SU-DHL-6 (cell line): Measurements from ENCODE around the gene SPOCK3.

Experiments used
- H2AFZ ChIP-seq: fragments of 200-600 bp; sonication (generic); 2 replicates; pipeline ENCODE4 v1.6.1; 2014; ENCODE audit warnings: low read depth, mild to moderate bottlenecking, moderate library complexity, mixed read lengths, antibody characterized with exemption, low read length; ENCODE audit not compliant: severe bottlenecking
- H3F3A ChIP-seq: fragments of 200-600 bp; shearing (Covaris generic); 2 replicates; pipeline ENCODE4 v1.6.0; 2016; ENCODE audit warnings: antibody characterized with exemption, mild to moderate bottlenecking; ENCODE audit not compliant: insufficient read depth
- H3K27ac ChIP-seq: fragments of 200-600 bp; sonication (generic); 2 replicates; pipeline ENCODE4 v1.5.1; 2016; ENCODE audit warnings: low read depth, mild to moderate bottlenecking, low read length, moderate library complexity, mixed read lengths
- H3K27me3 ChIP-seq: fragments of 200-600 bp; sonication (generic), shearing (Covaris generic); 2 replicates; pipeline ENCODE4 v1.6.0; 2014; ENCODE audit warnings: mild to moderate bottlenecking, low read length
- H3K36me3 ChIP-seq: fragments of 200-600 bp; sonication (generic); 2 replicates; pipeline ENCODE4 v1.6.1; 2014; ENCODE audit warnings: mild to moderate bottlenecking, low read length, mixed read lengths
- H3K4me2 ChIP-seq: fragments of 300-600, 200-600 bp; shearing (Covaris generic), sonication (generic); 2 replicates; pipeline ENCODE4 v1.6.0; 2014; ENCODE audit warnings: low read length, low read depth, mild to moderate bottlenecking; ENCODE audit not compliant: poor library complexity, severe bottlenecking
- H3K4me3 ChIP-seq: fragments of 200-600 bp; sonication (generic); 2 replicates; pipeline ENCODE4 v1.5.1; 2014; ENCODE audit warnings: antibody characterized with exemption, low read length, mild to moderate bottlenecking, mixed read lengths; ENCODE audit not compliant: insufficient read depth, poor library complexity, severe bottlenecking
- H3K79me2 ChIP-seq: fragments of 200-600 bp; sonication (generic); 2 replicates; pipeline ENCODE4 v1.6.1; 2014; ENCODE audit warnings: mild to moderate bottlenecking, low read length, moderate library complexity; ENCODE audit not compliant: insufficient read depth
- H3K9ac ChIP-seq: fragments of 200-600 bp; sonication (generic); 2 replicates; pipeline ENCODE4 v1.7.0; 2014; ENCODE audit warnings: mild to moderate bottlenecking, low read length
- H3K9me2 ChIP-seq: fragments of 200-600 bp; sonication (generic); replicated peaks from 2 replicates; pipeline ENCODE4 v1.6.1; 2014; ENCODE audit warnings: low read length; ENCODE audit not compliant: insufficient read depth
- H3K9me3 ChIP-seq: fragments of 200-600 bp; sonication (generic); 2 replicates; pipeline ENCODE4 v1.6.1; 2014; ENCODE audit warnings: low read length, mixed read lengths; ENCODE audit not compliant: insufficient read depth
- H4K20me1 ChIP-seq: fragments of 200-600 bp; sonication (generic); 2 replicates; pipeline ENCODE4 v1.6.1; 2014; ENCODE audit warnings: low read depth, mild to moderate bottlenecking, antibody characterized with exemption, low read length, moderate library complexity, mixed read lengths
- CTCF ChIP-seq: fragments of 200-600 bp; sonication (generic); IDR thresholded peaks from one replicate; pipeline ENCODE4 v1.5.1; 2017; ENCODE audit warnings: antibody characterized with exemption, mild to moderate bottlenecking, low read length, moderate library complexity; ENCODE audit not compliant: insufficient read depth, poor library complexity, severe bottlenecking
- EZH2phosphoT487 ChIP-seq: fragments of 200-600 bp; sonication (generic), shearing (Covaris generic); conservative IDR thresholded peaks from 2 replicates; pipeline ENCODE4 v1.6.1; 2018; ENCODE audit warnings: mild to moderate bottlenecking, antibody characterized with exemption, low read length, moderate library complexity, mixed read lengths

Gene SPOCK3

GRCh38 chr4:166688835-166689234 lies 545.5 kb downstream of the SPOCK3 start:
- no peaks in the 10 kb centered on the region for H3K9me2 ChIP-seq
- peak overlapping the region; percentile 51 for H2AFZ ChIP-seq
- no peaks in the 10 kb centered on the region for H3F3A ChIP-seq
- H4K20me1 ChIP-seq: no peaks in the 10 kb centered on the region
- no peaks in the 10 kb centered on the region for H3K9me3 ChIP-seq
- no peak for TF ChIP-seq CTCF
- no peak for TF ChIP-seq EZH2phosphoT487
- no peak overlapping the region for H3K9ac ChIP-seq
- no peak overlapping the region for H3K27ac ChIP-seq
- H3K27me3 ChIP-seq: no peaks in the 10 kb centered on the region
- H3K79me2 ChIP-seq: no peaks in the 10 kb centered on the region
- no peaks in the 10 kb centered on the region for H3K36me3 ChIP-seq
- H3K4me2 ChIP-seq: no peak overlapping the region
- H3K4me3 ChIP-seq: no peak overlapping the region

GRCh38 chr4:166687828-166688227 lies 546.5 kb downstream of the SPOCK3 start:
- no peaks in the 10 kb centered on the region for H3K9me2 ChIP-seq
- no peaks in the 10 kb centered on the region for H3K79me2 ChIP-seq
- TF ChIP-seq EZH2phosphoT487 (no peak), CTCF (no peak)
- no peak overlapping the region for H3K27ac ChIP-seq
- H3K27me3 ChIP-seq: no peaks in the 10 kb centered on the region
- no peaks in the 10 kb centered on the region for H4K20me1 ChIP-seq
- H3K9ac ChIP-seq: no peak overlapping the region
- H3K9me3 ChIP-seq: no peaks in the 10 kb centered on the region
- no peak overlapping the region for H3K4me3 ChIP-seq
- H3K36me3 ChIP-seq: no peaks in the 10 kb centered on the region
- H3F3A ChIP-seq: no peaks in the 10 kb centered on the region
- no peak overlapping the region for H2AFZ ChIP-seq
- H3K4me2 ChIP-seq: no peak overlapping the region
